ENCODE results near the gene PRUNE2.
A peak's percentile ranks its signal among the peaks of the same experiment; 100 is the strongest.

The PRUNE2 gene

GRCh38 chr9:76650692-76651091, 255.2 kb downstream of the PRUNE2 start:
- no peak overlapping the region for H3K4me3 ChIP-seq (ENCODE audit: low read length)
- peaks cover 10% of the 10 kb centered on the region for H3K36me3 ChIP-seq (ENCODE audit: insufficient read depth, low read length)
- peaks cover 61% of the 10 kb centered on the region for H3K4me1 ChIP-seq (ENCODE audit: control insufficient read depth, insufficient read depth, low read length)
- H3K4me2 ChIP-seq (ENCODE audit: low read length): peak overlapping the region; percentile 69
- no peaks in the 10 kb centered on the region for H3K27me3 ChIP-seq (ENCODE audit: control insufficient read depth, insufficient read depth, low read length)
- H3K9ac ChIP-seq (ENCODE audit: low read depth, low read length): peak overlapping the region; percentile 58
- H3K9me3 ChIP-seq (replicated peaks; ENCODE audit: low read length): no peaks in the 10 kb centered on the region

- H3K4me2 ChIP-seq (ENCODE audit: low read length): no peak overlapping the region
- H3K27me3 ChIP-seq (ENCODE audit: control insufficient read depth, insufficient read depth, low read length): no peaks in the 10 kb centered on the region
- H3K4me3 ChIP-seq (ENCODE audit: low read length): no peak overlapping the region
- peaks cover 53% of the 10 kb centered on the region for H3K4me1 ChIP-seq (ENCODE audit: control insufficient read depth, insufficient read depth, low read length)
- no peaks in the 10 kb centered on the region for H3K9me3 ChIP-seq (replicated peaks; ENCODE audit: low read length)
- H3K9ac ChIP-seq (ENCODE audit: low read depth, low read length): no peak overlapping the region
- H3K36me3 ChIP-seq (ENCODE audit: insufficient read depth, low read length): peaks cover 11% of the 10 kb centered on the region
These were observed 256.0 kb downstream of the PRUNE2 start for GRCh38 chr9:76649894-76650293.

GRCh38 chr9:76646249-76646648, 259.7 kb downstream of the PRUNE2 start:
- peaks cover 20% of the 10 kb centered on the region for H3K4me1 ChIP-seq (ENCODE audit: control insufficient read depth, insufficient read depth, low read length)
- H3K9me3 ChIP-seq (replicated peaks; ENCODE audit: low read length): no peaks in the 10 kb centered on the region
- no peak overlapping the region for H3K4me3 ChIP-seq (ENCODE audit: low read length)
- no peaks in the 10 kb centered on the region for H3K27me3 ChIP-seq (ENCODE audit: control insufficient read depth, insufficient read depth, low read length)
- peaks cover 40% of the 10 kb centered on the region for H3K36me3 ChIP-seq (ENCODE audit: insufficient read depth, low read length)
- H3K9ac ChIP-seq (ENCODE audit: low read depth, low read length): no peak overlapping the region
- no peak overlapping the region for H3K4me2 ChIP-seq (ENCODE audit: low read length)

GRCh38 chr9:76644647-76645250, 261.2 kb downstream of the PRUNE2 start:
- Histone ChIP-seq H3K27me3 (ENCODE audit: control insufficient read depth, insufficient read depth, low read length) (no peaks in the 10 kb centered on the region), H3K36me3 (ENCODE audit: insufficient read depth, low read length) (peaks cover 40% of the 10 kb centered on the region), H3K9me3 (replicated peaks; ENCODE audit: low read length) (no peaks in the 10 kb centered on the region), H3K4me3 (ENCODE audit: low read length) (no peak overlapping the region), H3K9ac (ENCODE audit: low read depth, low read length) (no peak overlapping the region), H3K4me1 (ENCODE audit: control insufficient read depth, insufficient read depth, low read length) (peaks cover 10% of the 10 kb centered on the region), H3K4me2 (ENCODE audit: low read length) (no peak overlapping the region)

- Histone ChIP-seq H3K4me2 (ENCODE audit: low read length) (no peak overlapping the region), H3K4me3 (ENCODE audit: low read length) (no peak overlapping the region), H3K36me3 (ENCODE audit: insufficient read depth, low read length) (peaks cover 40% of the 10 kb centered on the region), H3K27me3 (ENCODE audit: control insufficient read depth, insufficient read depth, low read length) (no peaks in the 10 kb centered on the region), H3K4me1 (ENCODE audit: control insufficient read depth, insufficient read depth, low read length) (peaks cover 10% of the 10 kb centered on the region), H3K9me3 (replicated peaks; ENCODE audit: low read length) (no peaks in the 10 kb centered on the region), H3K9ac (ENCODE audit: low read depth, low read length) (no peak overlapping the region)
These were observed 261.7 kb downstream of the PRUNE2 start for GRCh38 chr9:76644171-76644570.

- Histone ChIP-seq H3K4me2 (ENCODE audit: low read length) (no peak overlapping the region), H3K4me3 (ENCODE audit: low read length) (no peak overlapping the region), H3K36me3 (ENCODE audit: insufficient read depth, low read length) (peaks cover 40% of the 10 kb centered on the region), H3K27me3 (ENCODE audit: control insufficient read depth, insufficient read depth, low read length) (no peaks in the 10 kb centered on the region), H3K9me3 (replicated peaks; ENCODE audit: low read length) (no peaks in the 10 kb centered on the region), H3K9ac (ENCODE audit: low read depth, low read length) (no peak overlapping the region), H3K4me1 (ENCODE audit: control insufficient read depth, insufficient read depth, low read length) (peaks cover 10% of the 10 kb centered on the region)
These were observed 262.4 kb downstream of the PRUNE2 start for GRCh38 chr9:76643399-76644117.

GRCh38 chr9:76642701-76643209, 263.2 kb downstream of the PRUNE2 start:
- Histone ChIP-seq H3K36me3 (ENCODE audit: insufficient read depth, low read length) (peaks cover 33% of the 10 kb centered on the region), H3K9ac (ENCODE audit: low read depth, low read length) (no peak overlapping the region), H3K4me3 (ENCODE audit: low read length) (no peak overlapping the region), H3K4me1 (ENCODE audit: control insufficient read depth, insufficient read depth, low read length) (peaks cover 14% of the 10 kb centered on the region), H3K9me3 (replicated peaks; ENCODE audit: low read length) (no peaks in the 10 kb centered on the region), H3K27me3 (ENCODE audit: control insufficient read depth, insufficient read depth, low read length) (no peaks in the 10 kb centered on the region), H3K4me2 (ENCODE audit: low read length) (no peak overlapping the region)

GRCh38 chr9:76642074-76642473, 263.8 kb downstream of the PRUNE2 start:
- peaks cover 18% of the 10 kb centered on the region for H3K4me1 ChIP-seq (ENCODE audit: control insufficient read depth, insufficient read depth, low read length)
- H3K27me3 ChIP-seq (ENCODE audit: control insufficient read depth, insufficient read depth, low read length): no peaks in the 10 kb centered on the region
- no peak overlapping the region for H3K4me2 ChIP-seq (ENCODE audit: low read length)
- H3K4me3 ChIP-seq (ENCODE audit: low read length): no peak overlapping the region
- peaks cover 33% of the 10 kb centered on the region for H3K36me3 ChIP-seq (ENCODE audit: insufficient read depth, low read length)
- H3K9ac ChIP-seq (ENCODE audit: low read depth, low read length): no peak overlapping the region
- H3K9me3 ChIP-seq (replicated peaks; ENCODE audit: low read length): no peaks in the 10 kb centered on the region

- H3K36me3 ChIP-seq (ENCODE audit: insufficient read depth, low read length): peaks cover 12% of the 10 kb centered on the region
- no peak overlapping the region for H3K4me3 ChIP-seq (ENCODE audit: low read length)
- no peaks in the 10 kb centered on the region for H3K9me3 ChIP-seq (replicated peaks; ENCODE audit: low read length)
- no peak overlapping the region for H3K9ac ChIP-seq (ENCODE audit: low read depth, low read length)
- peaks cover 17% of the 10 kb centered on the region for H3K4me1 ChIP-seq (ENCODE audit: control insufficient read depth, insufficient read depth, low read length)
- H3K4me2 ChIP-seq (ENCODE audit: low read length): no peak overlapping the region
- no peaks in the 10 kb centered on the region for H3K27me3 ChIP-seq (ENCODE audit: control insufficient read depth, insufficient read depth, low read length)
These were observed 267.9 kb downstream of the PRUNE2 start for GRCh38 chr9:76638001-76638400.

GRCh38 chr9:76637416-76637815, 268.5 kb downstream of the PRUNE2 start:
- Histone ChIP-seq H3K4me1 (ENCODE audit: control insufficient read depth, insufficient read depth, low read length) (peaks cover 17% of the 10 kb centered on the region), H3K9ac (ENCODE audit: low read depth, low read length) (no peak overlapping the region), H3K4me3 (ENCODE audit: low read length) (no peak overlapping the region)

GRCh38 chr9:76634356-76635054, 271.4 kb downstream of the PRUNE2 start:
- Histone ChIP-seq H3K9me3 (replicated peaks; ENCODE audit: low read length) (no peaks in the 10 kb centered on the region), H3K36me3 (ENCODE audit: insufficient read depth, low read length) (no peaks in the 10 kb centered on the region), H3K4me2 (ENCODE audit: low read length) (no peak overlapping the region), H3K4me1 (ENCODE audit: control insufficient read depth, insufficient read depth, low read length) (peaks cover 17% of the 10 kb centered on the region), H3K9ac (ENCODE audit: low read depth, low read length) (no peak overlapping the region), H3K4me3 (ENCODE audit: low read length) (no peak overlapping the region), H3K27me3 (ENCODE audit: control insufficient read depth, insufficient read depth, low read length) (no peaks in the 10 kb centered on the region)

More at GRCh38 chr9:76637416-76637815, 268.5 kb downstream of the PRUNE2 start:
- Histone ChIP-seq H3K9me3 (replicated peaks; ENCODE audit: low read length) (no peaks in the 10 kb centered on the region), H3K36me3 (ENCODE audit: insufficient read depth, low read length) (peaks cover 6% of the 10 kb centered on the region), H3K4me2 (ENCODE audit: low read length) (no peak overlapping the region), H3K27me3 (ENCODE audit: control insufficient read depth, insufficient read depth, low read length) (no peaks in the 10 kb centered on the region)

Data from skeletal muscle satellite cell (primary cell).